Muscle layer of duodenum (tissue), 2 donors: Measurements from ENCODE around the gene ARRB2.
A peak's percentile ranks its signal among the peaks of the same experiment; 100 is the strongest.

ENCODE experiments used
- H3K27ac ChIP-seq: one replicate; pipeline ENCODE4 v1.7.0; 2013; ENCODE audit warnings: mild to moderate bottlenecking, low read length
- H3K27me3 ChIP-seq: one replicate; pipeline ENCODE4 v1.7.0; 2013; ENCODE audit warnings: low read depth, mild to moderate bottlenecking, control low read depth, low read length
- H3K36me3 ChIP-seq, 2 donors: one replicate each; pipeline ENCODE4 v1.7.0; 2013; ENCODE audit warnings: low read length in 2 of 2, control low read depth in 1 of 2, mild to moderate bottlenecking in 1 of 2; ENCODE audit not compliant: insufficient read depth in 2 of 2, control insufficient read depth in 1 of 2
- H3K4me1 ChIP-seq, 2 donors: one replicate each; pipeline ENCODE4 v1.7.0; 2013; ENCODE audit warnings: low read length in 2 of 2, mild to moderate bottlenecking in 2 of 2, control low read depth in 1 of 2, moderate library complexity in 1 of 2; ENCODE audit not compliant: insufficient read depth in 2 of 2, control insufficient read depth in 1 of 2
- H3K4me3 ChIP-seq, 2 donors: one replicate each; pipeline ENCODE4 v1.7.0; 2013; ENCODE audit warnings: low read length in 2 of 2, low read depth in 1 of 2, mild to moderate bottlenecking in 1 of 2
- H3K9me3 ChIP-seq, 2 donors: one replicate each; pipeline ENCODE4 v1.7.0; 2013; ENCODE audit warnings: low read length in 2 of 2, control low read depth in 1 of 2, mild to moderate bottlenecking in 1 of 2; ENCODE audit not compliant: control insufficient read depth in 1 of 2
- donor health status: healthy.

Gene ARRB2

DNA sequence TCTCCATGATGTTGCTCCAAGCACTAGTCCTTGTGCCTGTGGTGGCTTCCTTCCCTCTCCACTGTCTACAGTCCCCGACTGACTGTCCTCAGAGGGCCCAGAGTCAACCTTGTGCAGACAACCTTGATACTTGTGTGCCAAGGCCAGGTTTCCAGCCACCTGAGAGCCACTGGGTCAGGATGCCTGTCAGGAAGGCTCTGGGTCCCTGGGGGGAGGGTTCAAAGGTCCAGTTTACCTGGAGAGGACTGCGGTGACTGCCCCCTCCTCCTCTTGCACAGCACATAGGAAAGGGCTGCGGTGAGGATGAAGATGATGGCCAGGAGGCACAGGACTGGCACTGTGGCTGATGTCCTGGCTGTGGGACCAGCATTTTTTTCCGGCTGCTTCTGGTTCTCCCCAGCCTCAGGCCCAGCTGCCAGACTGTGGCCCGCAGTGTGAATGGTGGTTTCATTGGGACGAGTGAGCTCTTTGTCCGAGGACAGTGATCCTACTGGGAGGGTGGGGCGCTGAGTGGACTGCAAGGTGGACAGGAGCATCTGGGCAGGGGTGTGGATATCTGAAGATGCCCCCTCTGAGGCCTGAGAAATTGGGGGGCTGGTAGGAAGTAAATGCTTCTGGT lies 24.5 kb downstream of the ARRB2 start:
- Histone ChIP-seq H3K27me3 (no peaks in the 10 kb centered on the region), H3K4me3 (no peak overlapping the region), H3K9me3 (no peaks in the 10 kb centered on the region), H3K36me3 (no peaks in the 10 kb centered on the region), H3K4me1 (peaks cover 0 to 17% of the 10 kb centered on the region in 2 donors), H3K27ac (peak overlapping the region; percentile 56)

DNA sequence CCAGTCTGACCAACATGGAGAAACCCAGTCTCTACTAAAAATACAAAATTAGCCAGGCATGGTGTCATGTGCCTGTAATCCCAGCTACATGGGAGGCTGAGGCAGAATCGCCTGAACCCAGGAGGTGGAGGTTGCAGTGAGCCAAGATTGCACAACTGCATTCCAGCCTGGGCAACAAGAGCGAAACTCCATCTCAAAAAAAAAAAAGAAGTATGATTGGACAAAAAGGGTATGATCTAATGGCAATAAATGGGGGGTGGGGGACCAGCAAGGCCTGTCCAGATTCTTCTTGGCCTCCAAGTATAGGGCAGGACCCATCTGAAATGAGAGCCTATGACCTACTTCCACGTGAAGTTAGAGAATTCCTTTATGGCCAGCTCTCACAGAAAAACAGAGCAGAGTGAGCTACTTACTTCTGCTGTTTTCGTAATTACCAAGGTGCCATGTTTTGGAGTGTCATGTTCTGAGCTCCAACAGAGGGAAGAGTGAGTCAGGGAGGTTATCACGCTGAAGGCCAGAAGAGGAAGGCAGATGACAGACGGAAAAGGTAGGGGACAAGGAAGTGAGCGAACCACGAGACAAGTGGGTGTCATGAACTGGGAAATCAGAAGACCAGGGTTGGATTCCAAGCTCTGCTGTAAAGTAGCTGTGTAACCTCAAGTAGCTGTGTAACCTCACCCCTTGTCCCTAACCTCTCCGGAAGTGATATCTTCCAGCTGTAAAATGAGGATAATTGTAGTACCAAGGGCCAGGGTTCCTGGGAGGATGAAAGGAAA lies 25.6 kb downstream of the ARRB2 start:
- H3K9me3 ChIP-seq = no peaks in the 10 kb centered on the region
- H3K27ac ChIP-seq = no peak overlapping the region
- peaks cover 0 to 13% of the 10 kb centered on the region in 2 donors for H3K4me1 ChIP-seq
- no peak overlapping the region for H3K4me3 ChIP-seq
- no peaks in the 10 kb centered on the region for H3K36me3 ChIP-seq
- H3K27me3 ChIP-seq = no peaks in the 10 kb centered on the region

DNA sequence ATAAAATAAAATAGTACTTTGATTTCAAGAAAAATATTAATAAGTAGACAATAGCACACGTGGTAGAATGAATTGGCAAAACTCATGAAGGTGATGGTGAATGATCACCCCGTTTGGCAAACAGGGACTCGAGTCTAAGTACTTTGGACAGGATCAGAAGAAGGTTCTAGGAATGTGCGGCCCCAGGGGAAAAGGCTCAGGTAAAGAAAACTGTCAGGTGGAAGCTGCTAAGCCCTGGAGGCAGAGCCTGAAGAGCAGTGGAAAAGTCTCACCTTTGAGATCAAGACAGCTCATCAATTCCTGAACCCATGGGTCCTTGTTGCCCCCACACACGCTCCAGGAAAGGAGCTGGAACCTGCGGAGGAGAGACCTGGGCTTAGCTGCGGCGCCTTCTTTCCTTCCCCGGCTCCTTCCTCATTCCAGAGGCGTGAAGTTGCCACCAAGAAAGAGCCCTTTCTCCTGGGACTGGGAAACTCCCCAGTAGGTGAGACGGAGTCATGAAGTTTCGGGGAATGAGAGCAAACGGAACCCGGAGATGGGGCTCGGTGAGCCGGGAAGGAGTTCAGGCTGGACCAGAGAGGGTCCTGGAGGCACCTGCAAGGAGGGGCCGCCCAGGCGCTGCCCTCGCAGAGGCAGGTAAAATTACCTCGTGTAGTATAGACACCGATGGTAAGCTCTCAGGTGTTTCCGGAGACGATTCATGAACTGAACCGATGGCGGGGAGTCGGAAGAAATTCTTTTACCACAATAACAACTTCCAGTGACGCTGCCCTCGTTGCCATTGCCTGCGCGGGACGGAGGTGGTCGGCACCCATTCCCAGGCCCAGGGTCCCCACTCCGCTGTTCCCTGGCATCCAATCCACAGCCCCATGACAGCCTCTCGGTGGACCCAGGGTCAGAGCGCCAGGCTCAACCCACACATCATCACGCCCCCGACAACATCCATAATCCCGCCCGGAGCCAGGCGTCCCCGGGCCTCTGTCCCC lies 28.0 kb downstream of the ARRB2 start:
- peak overlapping the region; percentile 67 for H3K27ac ChIP-seq
- H3K4me1 ChIP-seq = peaks cover 0 to 6% of the 10 kb centered on the region in 2 donors
- H3K27me3 ChIP-seq = no peaks in the 10 kb centered on the region
- no peaks in the 10 kb centered on the region for H3K9me3 ChIP-seq
- no peaks in the 10 kb centered on the region for H3K36me3 ChIP-seq
- peak overlapping the region; percentile 71 to 90 for H3K4me3 ChIP-seq

DNA sequence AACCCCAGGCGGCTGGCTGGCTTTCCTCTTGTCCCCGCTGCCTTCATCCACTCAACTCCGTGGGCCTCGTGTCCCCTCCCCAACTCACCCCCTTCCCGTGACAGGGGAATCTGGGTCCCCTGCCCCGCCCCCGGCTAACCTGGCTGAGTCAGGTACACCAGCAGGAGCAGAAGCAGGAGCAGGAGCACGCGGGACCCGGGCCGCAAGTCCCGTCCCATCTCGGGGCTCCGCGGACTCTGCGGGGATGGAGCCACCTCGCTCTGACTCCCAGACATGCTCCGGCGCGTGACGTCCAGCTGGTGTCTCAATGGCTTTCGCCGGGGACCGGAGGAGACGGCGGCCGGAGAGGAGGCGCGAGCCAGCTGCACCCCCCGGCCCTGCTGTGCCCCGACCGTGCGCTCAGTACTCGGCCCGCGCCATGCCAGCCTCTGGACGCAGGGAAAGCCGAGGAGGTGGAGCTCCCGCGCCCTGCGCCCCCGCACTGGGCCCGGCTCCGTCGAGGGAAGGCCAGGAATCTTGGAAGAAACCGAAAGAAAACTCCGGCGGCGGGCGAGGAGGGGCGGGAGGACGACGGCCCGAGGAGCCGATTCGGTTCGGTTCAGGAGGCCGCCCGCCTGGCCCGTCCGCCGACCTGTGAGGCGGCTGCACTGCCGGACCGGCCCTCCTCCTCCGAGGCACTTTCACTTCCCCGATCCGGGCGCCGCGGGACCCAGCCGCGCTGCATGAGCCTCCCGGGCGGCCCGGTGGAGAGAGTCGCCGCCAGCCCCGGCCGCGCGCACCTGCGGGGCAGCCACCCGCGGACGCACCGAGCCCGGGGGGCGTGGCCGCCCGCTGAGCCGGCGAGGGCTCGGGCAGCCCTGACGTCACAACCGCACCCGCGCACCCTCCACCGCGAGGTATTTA lies 28.9 kb downstream of the ARRB2 start, which contains the start of the genes CXCL16 and ZMYND15:
Gene CXCL16 (minus strand): TSS at position 807 of the 903 bp plus-strand sequence. CDS start 589 bp downstream, at position 218.
Gene ZMYND15 (plus strand): TSS at position 712 of the 903 bp plus-strand sequence. CDS start 716 bp downstream, outside the sequence.
- Histone ChIP-seq H3K27me3 (no peaks in the 10 kb centered on the region), H3K36me3 (no peaks in the 10 kb centered on the region), H3K27ac (peak within 1 kb of the TSS; percentile 67), H3K4me1 (peaks cover 0 to 6% of the 10 kb centered on the region in 2 donors), H3K4me3 (peak within 1 kb of the TSS; percentile 71 to 90), H3K9me3 (no peaks in the 10 kb centered on the region)

DNA sequence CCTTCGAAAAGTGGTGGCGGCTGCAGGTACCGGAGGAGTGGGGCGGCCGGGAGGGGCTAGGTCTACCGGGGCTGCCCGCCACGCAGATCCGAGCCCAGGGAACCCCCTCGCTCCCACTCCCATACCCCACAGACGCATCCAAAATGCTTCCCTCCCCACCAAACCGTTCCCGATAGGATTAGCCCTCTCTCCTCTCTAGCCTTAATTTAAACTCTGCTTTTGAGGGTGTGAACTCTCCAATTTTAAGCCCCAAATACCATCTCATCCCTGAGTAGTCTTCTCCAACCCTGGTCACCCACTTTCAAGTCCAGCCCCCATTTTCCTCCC lies 29.6 kb downstream of the ARRB2 start:
- Histone ChIP-seq H3K4me1 (peaks cover 0 to 8% of the 10 kb centered on the region in 2 donors), H3K27ac (no peak overlapping the region), H3K9me3 (no peaks in the 10 kb centered on the region), H3K4me3 (peak overlapping the region; percentile 45 to 90), H3K27me3 (peaks cover 4% of the 10 kb centered on the region), H3K36me3 (no peaks in the 10 kb centered on the region)

DNA sequence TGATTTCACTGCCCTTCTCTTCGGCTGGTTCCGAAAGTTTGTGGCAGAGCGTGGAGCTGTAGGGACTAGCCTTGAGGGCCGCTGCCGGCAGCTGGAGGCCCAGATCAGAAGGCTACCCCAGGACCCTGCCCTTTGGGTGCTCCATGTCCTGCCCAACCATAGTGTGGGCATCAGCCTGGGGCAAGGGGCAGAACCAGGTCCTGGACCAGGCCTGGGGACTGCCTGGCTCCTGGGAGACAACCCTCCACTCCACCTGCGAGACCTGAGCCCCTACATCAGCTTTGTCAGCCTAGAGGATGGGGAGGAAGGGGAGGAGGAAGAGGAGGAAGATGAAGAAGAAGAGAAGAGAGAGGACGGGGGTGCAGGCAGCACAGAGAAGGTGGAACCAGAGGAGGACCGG lies 30.2 kb downstream of the ARRB2 start:
- Histone ChIP-seq H3K27me3 (peaks cover 9% of the 10 kb centered on the region), H3K4me3 (peak overlapping the region in 1 of 2 donors; percentile 90), H3K27ac (no peak overlapping the region), H3K4me1 (peaks cover 0 to 14% of the 10 kb centered on the region in 2 donors), H3K9me3 (no peaks in the 10 kb centered on the region), H3K36me3 (no peaks in the 10 kb centered on the region)

DNA sequence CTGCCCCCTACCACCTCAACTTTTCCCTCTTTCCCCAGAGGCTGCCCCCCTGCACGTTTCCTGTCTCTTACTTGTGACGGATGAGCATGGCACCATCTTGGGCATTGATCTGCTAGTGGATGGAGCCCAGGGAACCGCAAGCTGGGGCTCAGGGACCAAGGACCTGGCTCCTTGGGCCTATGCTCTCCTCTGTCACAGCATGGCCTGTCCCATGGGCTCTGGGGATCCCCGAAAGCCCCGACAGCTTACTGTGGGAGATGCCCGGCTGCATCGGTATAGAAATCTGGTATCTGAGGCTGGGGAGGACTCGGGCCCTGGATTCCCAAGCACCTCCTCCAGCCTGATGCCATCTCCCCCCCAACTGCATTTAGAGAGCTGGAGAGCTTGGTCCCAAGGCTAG lies 31.1 kb downstream of the ARRB2 start:
- peaks cover 0 to 16% of the 10 kb centered on the region in 2 donors for H3K4me1 ChIP-seq
- H3K27me3 ChIP-seq = peaks cover 9% of the 10 kb centered on the region
- H3K9me3 ChIP-seq = no peaks in the 10 kb centered on the region
- no peak overlapping the region for H3K27ac ChIP-seq
- H3K4me3 ChIP-seq = no peak overlapping the region
- no peaks in the 10 kb centered on the region for H3K36me3 ChIP-seq

DNA sequence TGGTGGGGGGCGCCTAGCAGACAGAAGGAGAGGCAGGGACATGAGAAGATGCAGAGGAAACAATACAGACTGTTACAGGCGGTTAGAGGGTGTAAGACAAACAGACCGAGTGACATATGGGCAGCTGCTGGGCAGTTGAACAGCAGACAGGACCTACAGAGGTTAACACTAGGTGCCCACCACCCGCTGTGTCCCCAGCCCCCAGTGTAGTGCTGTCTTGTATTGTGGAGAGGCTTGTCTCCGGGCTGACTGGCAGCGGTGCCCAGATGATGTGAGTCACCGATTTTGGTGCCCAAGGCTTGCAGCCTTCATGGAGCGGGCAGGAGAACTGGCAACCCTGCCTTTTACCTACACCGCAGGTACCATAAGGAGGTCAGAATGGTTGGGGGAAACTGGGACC lies 31.7 kb downstream of the ARRB2 start:
- no peak overlapping the region for H3K4me3 ChIP-seq
- H3K36me3 ChIP-seq = no peaks in the 10 kb centered on the region
- H3K27ac ChIP-seq = no peak overlapping the region
- peaks cover 9% of the 10 kb centered on the region for H3K27me3 ChIP-seq
- peaks cover 0 to 16% of the 10 kb centered on the region in 2 donors for H3K4me1 ChIP-seq
- no peaks in the 10 kb centered on the region for H3K9me3 ChIP-seq

DNA sequence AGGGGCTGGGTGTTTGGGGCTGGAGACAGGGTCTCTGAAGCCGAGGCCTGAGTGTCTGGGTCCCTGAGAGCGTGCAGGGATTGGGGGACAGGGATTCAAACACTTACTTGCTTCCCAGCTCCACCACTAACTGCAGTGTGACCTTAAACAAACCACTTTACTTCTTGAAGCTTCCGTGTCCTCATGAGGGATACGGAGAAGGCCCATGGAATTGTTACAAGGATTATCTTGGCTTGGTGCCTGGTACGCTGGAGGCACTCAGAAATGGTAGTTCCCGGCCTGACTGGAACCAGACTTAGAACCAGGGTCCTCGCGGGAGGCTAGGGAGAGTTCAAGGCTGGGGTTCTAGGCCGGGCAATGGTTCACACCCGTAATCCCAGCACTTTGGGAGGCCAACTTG lies 32.2 kb downstream of the ARRB2 start:
- Histone ChIP-seq H3K36me3 (no peaks in the 10 kb centered on the region), H3K4me3 (no peak overlapping the region), H3K27me3 (peaks cover 9% of the 10 kb centered on the region), H3K27ac (no peak overlapping the region), H3K9me3 (no peaks in the 10 kb centered on the region), H3K4me1 (peaks cover 0 to 16% of the 10 kb centered on the region in 2 donors)

DNA sequence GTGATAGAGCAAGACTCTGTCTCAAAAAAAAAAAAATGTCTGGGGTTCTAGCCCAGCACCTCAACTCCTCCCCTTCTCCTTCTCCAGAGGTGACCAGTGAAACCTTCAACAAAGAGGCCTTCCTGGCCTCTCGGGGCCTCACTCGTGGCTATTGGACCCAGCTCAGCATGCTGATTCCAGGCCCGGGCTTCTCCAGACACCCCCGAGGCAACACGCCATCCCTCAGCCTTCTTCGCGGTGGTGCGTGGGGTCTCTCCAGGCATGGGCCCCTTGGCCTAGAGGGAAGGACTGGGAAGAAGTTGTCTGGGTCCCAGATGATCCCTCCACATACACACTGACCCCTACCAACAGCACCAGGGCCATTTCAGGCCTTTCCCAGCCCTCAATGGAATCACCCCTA lies 32.8 kb downstream of the ARRB2 start:
- peaks cover 9% of the 10 kb centered on the region for H3K27me3 ChIP-seq
- H3K9me3 ChIP-seq = no peaks in the 10 kb centered on the region
- no peak overlapping the region for H3K4me3 ChIP-seq
- H3K4me1 ChIP-seq = peaks cover 0 to 16% of the 10 kb centered on the region in 2 donors
- no peaks in the 10 kb centered on the region for H3K36me3 ChIP-seq
- no peak overlapping the region for H3K27ac ChIP-seq
